Activated CD8-positive, alpha-beta memory T cell treated with anti-CD3 and anti-CD28 coated beads, Interleukin-2, amount 50 U/mL, for 24 hours (primary cell): ENCODE results near the gene ZNRF1.

ENCODE experiments used
- DNase-seq: peaks from one replicate; pipeline ENCODE4 v3.0.0-alpha.2; 2020; ENCODE audit errors: extremely low read depth

The ZNRF1 gene

GRCh38 chr16:75026892-75027391 is 28.1 kb downstream of the ZNRF1 start:
- no peak for DNase-seq

DNA sequence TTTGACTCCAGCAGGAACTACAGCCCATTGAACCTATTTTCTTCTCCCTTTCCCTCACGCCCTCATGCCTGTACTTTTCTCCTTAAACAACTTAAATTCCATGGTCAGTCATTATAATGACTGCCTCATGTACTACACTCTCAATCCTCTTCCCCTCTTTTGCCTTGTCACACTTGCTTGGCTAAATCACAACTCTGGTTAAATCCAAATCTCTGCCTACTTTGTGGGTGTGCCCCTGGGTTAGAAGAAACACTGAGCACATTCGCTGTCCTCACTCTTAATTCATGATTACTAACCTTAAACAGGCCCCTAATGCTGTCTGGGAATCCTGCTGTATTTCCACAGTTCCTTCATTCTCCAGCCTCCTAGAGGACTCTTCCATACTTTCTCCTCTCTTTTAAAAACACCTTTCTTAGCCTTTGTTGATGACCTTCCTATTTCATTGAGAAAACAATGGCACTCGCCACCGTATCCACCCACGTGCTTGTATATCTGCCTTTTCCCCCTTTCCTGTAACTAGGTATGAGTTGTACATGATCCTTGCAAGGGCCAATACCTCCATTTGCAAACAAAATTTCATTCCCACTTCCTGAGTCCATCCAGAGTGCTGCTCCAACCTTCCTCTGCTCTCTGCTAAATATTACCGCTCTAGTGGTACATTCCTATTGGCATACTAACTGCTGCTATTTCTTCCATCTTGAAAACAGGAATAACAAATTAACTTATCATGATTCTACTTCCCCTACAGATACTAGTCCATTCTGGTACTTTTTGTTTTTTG is 28.9 kb downstream of the ZNRF1 start:
- DNase-seq, result no peak

- DNase-seq, result no peak
Observed at GRCh38 chr16:75028544-75029135, 29.8 kb downstream of the ZNRF1 start.

DNA sequence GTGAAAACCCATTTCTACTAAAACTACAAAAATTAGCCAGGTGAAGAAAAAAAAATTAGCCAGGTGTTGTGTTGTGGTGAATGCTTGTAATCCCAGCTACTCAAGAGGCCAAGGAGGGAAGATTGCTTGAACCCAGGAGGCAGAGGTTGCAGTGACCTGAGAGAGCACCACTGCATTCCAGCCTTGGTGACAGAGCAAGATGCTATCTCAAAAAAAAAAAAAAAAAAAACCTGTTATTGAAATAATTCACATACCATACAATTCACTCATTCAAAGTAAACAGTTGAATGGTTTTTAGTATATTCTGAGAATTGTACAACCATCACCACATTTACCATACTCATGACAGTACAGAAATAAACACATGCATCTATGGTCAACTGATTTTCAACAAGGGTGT is 31.0 kb downstream of the ZNRF1 start:
- DNase-seq, result no peak

GRCh38 chr16:75032655-75033054 is 33.8 kb downstream of the ZNRF1 start:
- no peak for DNase-seq

- DNase-seq, result no peak
Observed at GRCh38 chr16:75035410-75035968, 36.7 kb downstream of the ZNRF1 start.

DNA sequence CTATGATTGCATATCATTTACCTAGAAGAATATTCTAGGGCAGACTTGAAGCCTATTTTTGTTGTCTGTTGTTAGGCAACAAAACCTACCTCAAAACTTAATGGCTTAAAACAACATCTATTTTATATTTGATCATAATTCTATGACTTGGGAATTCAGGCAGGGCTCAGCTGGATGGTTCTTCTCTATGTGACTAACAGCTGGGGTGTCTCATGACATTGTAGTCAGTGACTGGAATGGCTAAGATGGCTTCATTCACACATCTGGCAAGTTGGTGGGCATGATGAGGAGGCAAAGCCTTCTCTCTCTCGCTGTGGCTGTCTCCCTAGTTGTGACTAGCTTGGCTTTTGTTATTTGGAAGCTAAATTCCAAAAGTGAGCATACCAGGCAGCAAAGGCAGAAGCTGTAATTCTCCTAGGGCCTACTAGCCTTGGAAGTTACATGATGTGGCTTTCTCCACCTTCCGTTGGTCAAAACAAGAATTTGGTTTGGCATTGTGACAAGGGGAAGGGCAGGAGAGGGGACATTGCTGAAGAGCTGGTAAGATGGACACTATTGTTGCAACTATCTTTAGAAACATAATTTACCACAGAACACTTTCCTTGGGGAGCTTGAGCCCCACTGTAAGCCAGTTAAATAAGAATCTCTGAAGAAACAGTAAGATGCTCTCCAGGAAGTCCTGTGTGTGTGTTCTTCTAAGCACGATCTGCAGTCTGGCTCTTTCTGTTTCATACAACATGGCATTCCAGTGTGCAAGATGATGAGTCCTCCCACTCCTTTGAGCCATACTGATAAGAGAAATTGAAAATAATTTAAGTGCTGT is 39.4 kb downstream of the ZNRF1 start:
- no peak for DNase-seq

GRCh38 chr16:75039941-75040340 is 41.1 kb downstream of the ZNRF1 start:
- no peak for DNase-seq

DNA sequence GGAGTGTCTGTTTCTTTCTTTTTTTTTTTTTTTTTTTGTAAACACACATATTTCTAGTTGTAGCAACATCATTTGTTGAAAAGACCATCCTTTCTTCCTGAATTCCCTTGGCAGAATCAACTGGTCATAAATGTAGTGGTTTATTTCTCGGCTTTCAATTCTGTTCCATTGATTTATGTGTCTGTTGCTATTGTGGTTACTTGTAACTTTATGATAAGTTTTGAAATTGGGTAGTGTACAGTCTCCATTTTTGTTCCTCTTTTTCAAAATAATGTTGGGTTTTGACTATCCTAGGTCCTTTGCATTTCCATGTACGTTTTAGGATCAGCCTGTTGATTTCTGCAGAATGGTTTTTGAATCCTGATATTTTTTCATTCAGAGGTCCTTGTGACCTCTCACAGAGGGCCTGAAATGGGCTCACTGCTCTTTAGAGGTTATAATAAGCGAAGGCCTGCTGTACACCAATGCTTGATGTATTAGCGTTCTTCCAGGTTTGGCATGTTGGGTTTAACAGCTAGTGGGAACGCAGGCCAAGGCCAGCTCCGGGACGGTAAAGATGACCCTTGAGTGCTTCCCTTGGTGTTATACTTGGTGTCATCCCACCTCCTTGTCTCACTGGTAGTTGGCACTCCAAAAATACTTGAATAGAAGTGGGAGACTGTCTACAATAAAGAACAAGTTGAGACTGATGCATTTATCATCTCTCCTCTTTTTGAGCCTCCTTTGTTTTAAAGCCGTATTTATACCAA is 43.8 kb downstream of the ZNRF1 start:
- DNase-seq, result no peak

GRCh38 chr16:75043175-75043895 is 44.5 kb downstream of the ZNRF1 start:
- DNase-seq, result no peak

DNA sequence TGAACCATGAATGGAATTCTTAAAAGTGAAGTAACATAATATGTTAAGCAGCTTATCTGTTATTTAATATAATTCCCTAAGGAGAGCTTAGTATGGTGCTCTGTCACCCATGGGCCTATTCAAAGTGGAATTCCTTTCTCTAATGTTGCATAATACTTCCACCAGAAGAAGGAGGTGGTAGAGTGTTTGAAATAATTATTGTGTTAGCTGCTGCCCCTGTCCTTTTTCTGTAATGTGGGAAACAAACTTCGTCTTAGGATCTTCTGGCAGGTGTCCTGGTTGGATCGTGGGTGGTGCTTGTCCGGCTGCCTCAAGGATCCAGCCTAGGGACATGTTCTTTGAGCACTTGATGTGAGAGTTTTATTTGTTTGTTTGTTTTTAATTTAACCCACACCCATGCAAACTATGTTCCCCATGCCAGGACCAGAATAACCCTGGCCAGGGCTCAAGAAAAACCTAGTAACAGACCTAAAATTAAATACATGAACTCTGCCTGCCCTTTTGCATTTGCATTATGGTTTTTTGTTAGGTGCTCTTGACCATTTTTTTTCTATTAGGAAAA is 46.1 kb downstream of the ZNRF1 start:
- DNase-seq, result no peak

GRCh38 chr16:75045424-75045823 is 46.6 kb downstream of the ZNRF1 start:
- DNase-seq, result no peak

GRCh38 chr16:75048054-75048453 is 49.2 kb downstream of the ZNRF1 start:
- DNase-seq, result no peak

GRCh38 chr16:75048530-75048929 is 49.7 kb downstream of the ZNRF1 start:
- no peak for DNase-seq

DNA sequence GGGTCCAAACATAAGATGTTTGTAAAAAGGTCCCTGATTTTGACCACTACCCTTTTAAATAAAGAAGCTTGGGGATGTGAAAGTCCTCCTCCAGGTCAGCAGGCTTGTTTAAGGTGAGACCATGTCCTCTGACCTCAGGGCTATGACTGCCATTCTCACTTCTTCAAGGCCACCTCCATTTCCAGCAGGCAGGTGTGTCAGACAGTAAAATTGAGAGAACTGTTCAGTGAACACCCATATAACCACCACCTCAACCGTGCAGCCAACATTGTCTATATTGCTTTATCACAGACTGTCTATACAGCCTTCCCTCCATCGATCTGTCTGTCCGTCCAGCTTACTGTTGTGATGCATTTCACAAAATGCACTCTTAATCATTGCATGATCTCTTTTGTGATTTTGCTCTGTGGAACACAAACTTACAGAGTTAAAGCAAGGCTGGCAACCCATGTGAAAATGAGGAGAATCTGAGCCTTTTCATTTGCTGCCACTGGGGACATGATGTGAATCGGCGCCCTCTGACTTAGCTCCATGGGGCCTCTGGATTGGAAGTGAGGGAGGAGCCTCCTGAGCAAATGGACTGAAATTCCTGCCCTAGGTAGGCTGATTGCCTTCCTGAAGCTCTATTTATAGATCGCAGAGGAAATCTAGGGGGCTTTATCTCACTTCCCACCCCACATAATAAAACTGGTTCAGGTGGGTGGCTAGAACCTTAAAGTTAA is 53.8 kb downstream of the ZNRF1 start:
- DNase-seq, result no peak

DNA sequence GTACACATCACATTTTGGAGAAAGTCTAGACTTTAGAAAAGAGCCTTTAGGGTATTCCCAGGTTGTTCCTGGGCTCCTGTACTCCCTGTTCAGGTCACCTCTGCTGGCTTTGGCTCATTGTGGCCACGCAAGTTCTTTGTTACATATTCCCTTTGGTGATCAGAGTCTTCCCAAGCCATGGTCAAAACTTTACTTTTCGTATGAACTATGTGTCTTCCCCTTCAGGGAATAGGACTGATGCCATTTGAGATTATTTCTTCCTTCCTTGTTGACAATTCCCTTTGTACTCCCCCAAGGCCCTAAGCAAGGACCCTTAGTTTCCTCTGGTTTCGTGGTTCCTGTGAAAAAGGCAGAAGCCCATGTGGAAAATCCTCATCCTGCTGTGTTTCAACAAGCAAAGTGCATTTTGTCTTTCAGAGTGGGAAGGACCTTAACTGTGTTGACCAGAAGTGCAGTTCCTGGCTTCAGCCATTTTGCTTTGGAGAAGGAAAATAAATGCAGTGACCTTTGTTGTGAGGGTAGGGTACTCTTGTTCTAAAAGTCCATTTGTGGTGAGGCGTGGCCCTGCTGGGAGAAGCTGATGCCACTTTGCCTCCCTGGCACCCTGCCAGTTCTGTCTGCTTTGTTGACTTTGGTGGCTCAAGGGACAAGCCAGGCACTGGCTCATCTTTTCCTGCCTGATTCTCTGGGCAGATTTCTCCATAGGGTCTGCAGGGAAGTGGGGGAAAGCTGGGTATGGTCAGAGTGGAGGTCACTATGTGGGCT is 55.1 kb downstream of the ZNRF1 start:
- no peak for DNase-seq

DNA sequence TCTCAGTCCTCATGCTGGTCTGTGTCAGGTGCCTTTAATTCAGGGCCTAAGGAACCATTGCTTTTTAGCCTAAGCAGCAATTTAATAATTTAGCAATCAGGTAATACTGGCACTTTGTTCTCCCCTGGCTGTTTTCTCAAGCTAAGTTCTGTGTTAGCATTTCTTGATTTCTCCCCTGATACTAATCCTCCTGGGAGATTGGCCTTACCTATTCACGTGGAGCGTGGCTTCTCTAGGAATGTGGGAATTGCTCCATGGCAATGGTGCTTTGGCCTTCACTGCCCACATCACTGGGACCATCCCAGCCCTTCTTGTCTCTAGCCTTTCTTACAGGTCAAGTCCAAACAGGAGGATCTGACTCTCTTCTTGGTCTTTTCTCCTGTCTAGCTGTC is 55.7 kb downstream of the ZNRF1 start:
- DNase-seq, result no peak

- DNase-seq, result no peak
Observed at GRCh38 chr16:75058806-75059205, 60.0 kb downstream of the ZNRF1 start.

DNA sequence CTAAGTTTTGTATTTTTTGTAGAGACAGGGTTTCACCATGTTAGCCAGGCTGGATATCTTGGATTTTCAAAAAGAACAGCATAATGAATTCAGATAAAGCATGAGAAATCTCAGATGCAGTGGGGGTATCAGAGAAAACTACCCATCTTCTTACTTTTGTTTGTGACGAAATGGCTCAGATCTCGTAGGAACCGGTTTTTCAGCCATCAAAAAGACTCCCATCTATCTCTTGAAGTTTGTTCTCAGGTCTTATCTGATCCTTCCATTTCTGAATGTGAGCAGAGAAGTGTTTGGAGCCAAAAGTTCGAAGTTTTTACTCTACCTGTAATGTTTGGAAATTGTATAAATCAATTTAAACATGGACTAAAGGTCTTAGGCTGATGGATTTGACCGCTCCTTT is 60.6 kb downstream of the ZNRF1 start:
- DNase-seq, result no peak
